KOPT-K1 (cell line): ENCODE data around the gene MAML3.

Experiments
- H3K27ac ChIP-seq: fragments of 200-600 bp; sonication (generic); 2 replicates; pipeline ENCODE4 v1.5.1; 2016; ENCODE audit warnings: antibody characterized with exemption, mild to moderate bottlenecking, low read depth, low read length; ENCODE audit not compliant: poor library complexity, severe bottlenecking
- H3K36me3 ChIP-seq: fragments of 200-600 bp; sonication (generic); 2 replicates; pipeline ENCODE4 v1.5.1; 2017; ENCODE audit warnings: antibody characterized with exemption, mild to moderate bottlenecking, low read length, moderate library complexity; ENCODE audit not compliant: insufficient read depth
- H3K9me3 ChIP-seq: fragments of 200-600 bp; sonication (generic); 2 replicates; pipeline ENCODE4 v1.5.1; 2017; ENCODE audit warnings: antibody characterized with exemption, low read length, mild to moderate bottlenecking; ENCODE audit not compliant: insufficient read depth, poor library complexity, severe bottlenecking

MAML3 gene

DNA sequence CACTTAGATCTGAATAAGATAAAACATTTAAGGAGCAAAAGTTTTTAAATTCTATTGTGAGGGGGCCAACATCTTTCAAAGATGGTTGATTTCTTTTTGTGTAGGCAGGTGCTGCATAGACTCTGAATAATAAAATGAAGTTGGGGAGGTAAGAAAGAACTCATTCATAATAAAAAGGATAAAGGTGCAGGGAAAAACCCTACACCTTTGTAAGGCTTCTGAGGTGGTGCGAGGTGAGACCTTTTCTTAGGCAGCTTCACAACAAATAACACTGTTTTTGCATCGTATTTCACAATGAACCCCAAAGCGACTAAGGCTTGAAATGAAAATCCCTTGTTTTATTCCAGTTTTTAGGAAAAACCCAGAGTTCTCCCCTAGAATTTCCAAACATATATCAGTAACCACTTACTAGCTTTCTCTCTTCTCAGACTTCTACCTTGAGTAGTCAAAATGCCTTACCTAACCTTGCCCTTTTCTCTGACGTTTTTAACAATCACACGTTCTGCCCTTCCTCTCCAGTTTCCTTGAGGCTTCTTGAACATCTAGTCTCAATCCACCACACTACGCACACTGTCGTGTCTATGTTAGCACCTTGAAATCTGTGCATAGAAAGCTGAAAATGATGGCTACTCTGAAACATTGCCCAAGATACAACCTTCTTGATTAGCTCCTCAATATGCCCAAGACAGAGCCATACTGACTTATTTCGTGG, 30.2 kb downstream of the MAML3 start:
- Histone ChIP-seq H3K27ac (peak overlapping the region; percentile 57), H3K9me3 (no peaks in the 10 kb centered on the region), H3K36me3 (no peaks in the 10 kb centered on the region)

DNA sequence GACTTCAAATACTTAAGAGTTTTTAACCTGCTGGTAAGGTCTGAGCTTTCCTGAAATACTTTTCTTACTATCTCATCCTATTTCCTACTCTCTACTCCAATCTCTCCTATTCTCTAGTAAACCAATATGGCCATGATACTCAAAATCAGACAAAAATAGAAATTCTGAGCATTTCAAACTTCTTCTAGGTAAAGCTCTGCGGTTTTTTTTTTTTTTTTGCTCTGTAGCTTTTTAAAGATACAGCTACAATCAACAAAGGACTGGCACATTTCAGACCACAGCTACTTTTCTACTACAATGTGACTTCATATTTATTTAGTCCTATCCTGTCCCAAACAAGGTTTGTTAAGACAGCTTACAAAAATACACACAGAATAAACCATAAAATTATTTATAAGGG, 31.1 kb downstream of the MAML3 start:
- Histone ChIP-seq H3K27ac (peak overlapping the region; percentile 57), H3K36me3 (no peaks in the 10 kb centered on the region), H3K9me3 (no peaks in the 10 kb centered on the region)

- H3K36me3 ChIP-seq, result no peaks in the 10 kb centered on the region
- H3K27ac ChIP-seq, result no peak overlapping the region
- H3K9me3 ChIP-seq, result no peaks in the 10 kb centered on the region
These were observed 32.3 kb downstream of the MAML3 start for GRCh38 chr4:140121646-140122045.

- H3K36me3 ChIP-seq, result no peaks in the 10 kb centered on the region
- H3K9me3 ChIP-seq, result no peaks in the 10 kb centered on the region
- H3K27ac ChIP-seq, result no peak overlapping the region
These were observed 34.9 kb downstream of the MAML3 start for GRCh38 chr4:140118931-140119640.

GRCh38 chr4:140117947-140118346, 36.0 kb downstream of the MAML3 start:
- H3K9me3 ChIP-seq, result no peaks in the 10 kb centered on the region
- no peaks in the 10 kb centered on the region for H3K36me3 ChIP-seq
- H3K27ac ChIP-seq, result no peak overlapping the region

DNA sequence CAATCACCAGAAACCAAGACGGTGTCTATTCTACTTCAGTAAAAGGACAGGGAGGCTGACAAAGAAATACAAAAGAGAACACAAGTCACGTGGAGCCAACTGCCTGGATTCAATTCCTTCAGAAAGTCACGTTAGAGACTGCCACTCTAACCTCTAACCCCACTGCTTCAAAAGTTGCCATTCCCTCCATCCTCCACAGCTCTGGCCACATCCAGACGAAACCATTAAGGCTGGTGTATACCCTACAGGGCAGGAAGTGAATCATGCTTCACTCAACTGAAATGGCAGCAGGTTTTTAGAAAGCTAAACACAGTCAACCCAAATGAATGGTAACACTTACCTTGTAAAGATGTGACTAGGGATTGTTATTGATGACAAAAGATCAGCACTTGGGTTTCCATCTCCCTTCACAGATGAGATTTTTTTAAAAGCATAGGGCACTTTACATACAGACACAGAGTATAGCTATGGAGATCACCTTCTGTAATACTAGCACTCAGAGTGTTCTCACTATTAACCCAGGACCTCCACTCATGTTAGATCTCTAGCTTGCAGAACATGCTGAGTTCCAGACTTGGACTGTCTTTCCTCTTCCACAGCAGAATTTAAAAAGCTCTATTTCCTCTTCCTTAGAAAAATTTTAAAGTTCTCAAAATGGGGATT, 37.4 kb downstream of the MAML3 start:
- Histone ChIP-seq H3K9me3 (no peaks in the 10 kb centered on the region), H3K27ac (peak overlapping the region; percentile 65), H3K36me3 (no peaks in the 10 kb centered on the region)

DNA sequence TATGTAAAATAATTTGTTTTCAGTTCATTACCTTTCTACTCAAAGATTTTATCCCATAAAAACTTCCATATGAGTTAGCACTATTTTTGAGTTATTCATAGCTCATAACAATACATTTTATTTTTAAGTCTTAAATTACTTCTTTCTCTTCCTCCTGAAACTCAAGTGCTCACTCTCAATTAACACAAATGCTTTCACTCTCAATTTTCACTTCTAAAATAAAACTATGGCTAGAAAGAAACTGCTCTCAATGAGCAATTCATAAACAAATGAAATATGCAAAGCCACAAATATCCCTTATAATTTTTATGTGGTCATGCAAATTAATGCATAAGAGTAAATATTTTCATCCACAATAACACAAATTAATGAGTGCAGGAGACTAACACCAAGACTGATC, 38.8 kb downstream of the MAML3 start:
- Histone ChIP-seq H3K9me3 (no peaks in the 10 kb centered on the region), H3K27ac (no peak overlapping the region), H3K36me3 (no peaks in the 10 kb centered on the region)

GRCh38 chr4:140113653-140114052, 40.3 kb downstream of the MAML3 start:
- Histone ChIP-seq H3K9me3 (no peaks in the 10 kb centered on the region), H3K36me3 (no peaks in the 10 kb centered on the region), H3K27ac (no peak overlapping the region)

- Histone ChIP-seq H3K9me3 (no peaks in the 10 kb centered on the region), H3K36me3 (no peaks in the 10 kb centered on the region), H3K27ac (no peak overlapping the region)
These were observed 41.4 kb downstream of the MAML3 start for GRCh38 chr4:140112576-140112975.

DNA sequence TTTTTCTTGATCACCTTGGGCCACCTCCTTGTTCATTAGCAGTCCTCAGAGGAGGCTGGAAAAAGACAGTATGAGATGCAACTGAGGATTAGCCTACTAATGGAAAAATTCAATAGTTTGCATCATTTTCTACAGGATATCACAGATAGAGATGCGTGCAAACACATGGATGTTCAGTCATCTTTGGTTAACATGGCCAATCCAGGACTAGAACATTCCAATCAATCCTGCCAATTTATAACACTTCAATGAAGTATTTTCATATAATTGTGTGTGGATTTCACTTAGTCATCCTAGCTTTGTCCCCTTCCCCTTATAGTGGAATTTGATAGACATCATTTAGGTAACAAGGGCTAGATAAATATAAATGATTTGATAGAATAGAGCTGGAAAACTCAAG, 42.7 kb downstream of the MAML3 start:
- H3K36me3 ChIP-seq, result no peaks in the 10 kb centered on the region
- no peaks in the 10 kb centered on the region for H3K9me3 ChIP-seq
- H3K27ac ChIP-seq, result no peak overlapping the region

- Histone ChIP-seq H3K9me3 (no peaks in the 10 kb centered on the region), H3K27ac (no peak overlapping the region), H3K36me3 (no peaks in the 10 kb centered on the region)
These were observed 43.3 kb downstream of the MAML3 start for GRCh38 chr4:140110542-140111215.

DNA sequence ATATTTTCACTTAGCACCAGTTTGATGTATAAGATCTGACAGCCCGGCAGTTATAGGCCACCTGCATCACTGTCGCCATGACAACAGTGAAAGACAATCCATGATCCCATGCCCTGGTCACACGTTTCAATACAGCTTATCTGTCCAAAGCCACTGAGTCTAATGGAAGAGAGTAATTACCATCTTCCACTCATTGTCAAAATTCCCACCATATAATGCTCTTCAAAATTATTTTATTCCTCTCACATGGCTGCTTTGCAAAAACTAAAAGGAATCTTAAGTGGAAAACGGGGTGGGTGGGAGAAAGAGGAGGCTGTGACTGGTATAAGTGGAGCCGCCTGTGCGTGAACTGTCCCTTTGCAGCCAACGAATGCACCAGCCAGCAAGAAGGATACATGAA, 44.2 kb downstream of the MAML3 start:
- H3K27ac ChIP-seq, result no peak overlapping the region
- H3K36me3 ChIP-seq, result no peaks in the 10 kb centered on the region
- no peaks in the 10 kb centered on the region for H3K9me3 ChIP-seq

DNA sequence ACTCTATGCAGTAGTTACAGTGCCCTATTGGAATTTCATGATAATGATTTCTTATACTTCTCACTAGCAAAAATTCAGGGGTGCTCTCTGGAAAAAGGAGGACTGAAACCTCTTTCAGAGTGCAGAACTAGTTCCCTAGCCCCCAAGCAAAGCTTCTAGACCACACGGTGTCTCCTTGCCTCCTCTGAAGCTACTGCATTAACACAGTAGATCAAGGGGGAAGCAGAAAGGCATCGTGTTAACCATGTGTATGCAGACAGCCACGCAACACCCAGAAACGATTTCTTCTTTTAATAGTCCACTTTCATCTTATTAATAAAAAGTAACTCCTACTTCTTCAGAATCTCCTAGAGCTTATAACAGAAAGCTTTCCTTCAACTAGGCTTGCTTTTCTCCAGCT, 44.7 kb downstream of the MAML3 start:
- H3K27ac ChIP-seq, result no peak overlapping the region
- no peaks in the 10 kb centered on the region for H3K36me3 ChIP-seq
- H3K9me3 ChIP-seq, result no peaks in the 10 kb centered on the region

DNA sequence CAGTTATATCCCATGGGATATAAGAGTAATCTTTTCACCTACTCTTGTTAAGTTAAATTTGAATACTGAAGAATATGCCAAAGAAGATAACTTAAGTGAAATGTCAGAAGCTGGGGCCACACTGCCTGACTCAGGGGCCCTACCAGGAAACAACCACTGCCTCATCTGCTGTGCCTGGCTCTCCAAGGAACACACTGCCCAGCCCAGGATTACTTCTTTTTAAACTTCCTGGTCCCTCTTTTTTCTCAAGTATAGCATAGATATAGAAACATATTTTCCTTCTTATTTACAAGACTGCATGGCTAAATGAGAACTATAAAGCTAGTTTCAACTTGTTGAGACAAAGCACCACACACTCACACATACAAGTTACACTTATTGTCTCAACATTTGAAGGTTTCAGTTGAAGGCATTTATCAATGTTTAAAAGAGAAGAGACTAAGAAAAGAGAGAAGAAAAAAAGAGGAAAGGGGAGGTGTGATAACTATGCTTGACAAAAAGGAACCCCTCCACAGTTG, 45.2 kb downstream of the MAML3 start:
- H3K36me3 ChIP-seq, result no peaks in the 10 kb centered on the region
- no peak overlapping the region for H3K27ac ChIP-seq
- no peaks in the 10 kb centered on the region for H3K9me3 ChIP-seq

DNA sequence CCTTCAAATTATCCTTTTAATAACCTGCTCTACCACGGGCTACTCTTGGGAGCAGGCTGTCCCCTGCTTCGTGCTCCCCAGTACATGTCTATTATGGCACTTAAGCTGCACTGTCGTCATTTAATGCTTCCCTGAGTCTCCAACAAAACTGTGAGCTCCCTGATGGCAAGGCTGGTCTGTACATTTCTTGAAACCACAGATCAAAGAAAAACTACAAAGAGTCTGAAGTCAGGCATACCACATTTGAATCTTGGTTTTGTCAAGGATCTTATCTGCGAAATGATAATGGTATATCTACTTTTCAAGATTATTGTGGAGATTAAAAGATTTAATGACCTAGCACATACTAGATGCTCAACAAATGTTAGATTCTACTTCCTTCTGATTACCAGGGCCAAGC, 45.7 kb downstream of the MAML3 start:
- no peaks in the 10 kb centered on the region for H3K9me3 ChIP-seq
- H3K36me3 ChIP-seq, result no peaks in the 10 kb centered on the region
- no peak overlapping the region for H3K27ac ChIP-seq
